IMR-90 (cell line): Measurements from ENCODE around the gene CA9. TPM values are rescaled to one million over a fixed set of nuclear protein-coding genes. Genes with fewer than 3 reads are reported as not detected.

Experiments
- ATAC-seq: fragments of 200-7000 bp; cut with Tn5 transposase; 2 replicates; pipeline ENCODE4 v1.9.1; 2020; ENCODE audit warnings: low read depth, mild to moderate bottlenecking, moderate library complexity
- BruUV-seq: library from RNA; stranded (reverse); fragments of 400-500 nt; replicated peaks from 2 replicates; lab custom pipeline; 2021; lab: Mats Ljungman, UMichigan
- CTCF ChIA-PET: fragments of 300-600 bp; formaldehyde crosslinking; extraction: SDS; loops from one replicate; lab custom pipeline; 2021; ENCODE audit warnings: antibody characterized with exemption; lab: Yijun Ruan, JAX
- POLR2A ChIA-PET: fragments of 300-600 bp; sonication (Branson Sonifier 250); formaldehyde crosslinking; loops from one replicate; lab custom pipeline; 2022; ENCODE audit warnings: antibody characterized with exemption; ENCODE audit not compliant: unreplicated experiment; lab: Charles Lee
- DNase-seq: peaks from one replicate; pipeline ENCODE4 v3.0.0; 2013
- H2AFZ ChIP-seq: replicated peaks from 2 replicates; pipeline ENCODE3; 2013; ENCODE audit warnings: low read length, mild to moderate bottlenecking; ENCODE audit not compliant: poor library complexity
- H2AK5ac ChIP-seq: 2 replicates; pipeline ENCODE4 v1.6.1; 2013; ENCODE audit warnings: low read depth, low read length, inconsistent platforms
- H2AK9ac ChIP-seq: replicated peaks from 2 replicates; pipeline ENCODE3; 2013; ENCODE audit warnings: mild to moderate bottlenecking, low read depth, low read length, moderate library complexity; ENCODE audit not compliant: poor library complexity
- H2BK120ac ChIP-seq: 2 replicates; pipeline ENCODE4 v1.6.1; 2013; ENCODE audit warnings: low read depth, low read length, inconsistent platforms
- H2BK15ac ChIP-seq: 3 replicates; pipeline ENCODE4 v1.6.1; 2013; ENCODE audit warnings: low read depth, low read length, inconsistent platforms
- H2BK20ac ChIP-seq: 2 replicates; pipeline ENCODE4 v1.6.1; 2013; ENCODE audit warnings: low read depth, mild to moderate bottlenecking, inconsistent platforms, low read length, moderate library complexity
- H2BK5ac ChIP-seq: 2 replicates; pipeline ENCODE4 v1.6.1; 2013; ENCODE audit warnings: mild to moderate bottlenecking, low read depth, low read length, inconsistent platforms; ENCODE audit not compliant: poor library complexity, severe bottlenecking
- H3K14ac ChIP-seq: replicated peaks from 2 replicates; pipeline ENCODE4 v1.6.1; 2013; ENCODE audit warnings: low read depth, low read length, inconsistent platforms
- H3K18ac ChIP-seq: 2 replicates; pipeline ENCODE4 v1.6.1; 2013; ENCODE audit warnings: low read depth, low read length, control low read depth
- H3K23ac ChIP-seq: 2 replicates; pipeline ENCODE4 v1.6.1; 2013; ENCODE audit warnings: low read depth, low read length, inconsistent platforms
- H3K27ac ChIP-seq: 2 replicates; pipeline ENCODE4 v1.5.1; 2013; ENCODE audit warnings: mild to moderate bottlenecking, control low read depth, low read length; ENCODE audit not compliant: insufficient read depth
- H3K27me3 ChIP-seq: 2 replicates; pipeline ENCODE4 v1.6.1; 2013; ENCODE audit warnings: low read length; ENCODE audit not compliant: control insufficient read depth, insufficient read depth
- H3K36me3 ChIP-seq: 2 replicates; pipeline ENCODE4 v1.6.1; 2013; ENCODE audit warnings: low read length, mixed read lengths; ENCODE audit not compliant: control insufficient read depth, insufficient read depth
- H3K4ac ChIP-seq: 2 replicates; pipeline ENCODE4 v1.6.1; 2013; ENCODE audit warnings: low read depth, low read length, inconsistent platforms
- H3K4me1 ChIP-seq: 2 replicates; pipeline ENCODE4 v1.6.1; 2013; ENCODE audit warnings: low read length, mixed read lengths; ENCODE audit not compliant: control insufficient read depth, insufficient read depth
- H3K4me2 ChIP-seq: 2 replicates; pipeline ENCODE4 v1.6.1; 2013; ENCODE audit warnings: low read depth, mild to moderate bottlenecking, control low read depth, low read length, moderate library complexity
- H3K4me3 ChIP-seq: 2 replicates; pipeline ENCODE4 v1.5.1; 2013; ENCODE audit warnings: low read depth, mild to moderate bottlenecking, control low read depth, low read length, moderate library complexity; ENCODE audit not compliant: insufficient read depth
- H3K56ac ChIP-seq: 2 replicates; pipeline ENCODE4 v1.6.1; 2013; ENCODE audit warnings: low read length, inconsistent platforms; ENCODE audit not compliant: insufficient read depth; ENCODE audit errors: extremely low read depth
- H3K79me1 ChIP-seq, 2 experiments: 2 replicates each; pipeline ENCODE4 v1.6.1; 2013; ENCODE audit warnings: low read length in 2 of 2, inconsistent platforms in 1 of 2, low read depth in 1 of 2
- H3K9ac ChIP-seq: 2 replicates; pipeline ENCODE4 v1.6.1; 2013; ENCODE audit warnings: low read depth, low read length, control low read depth
- H3K9me1 ChIP-seq: 2 replicates; pipeline ENCODE4 v1.6.1; 2013; ENCODE audit warnings: low read length, inconsistent platforms; ENCODE audit not compliant: insufficient read depth
- H3K9me3 ChIP-seq: 2 replicates; pipeline ENCODE4 v1.6.1; 2013; ENCODE audit warnings: low read length; ENCODE audit not compliant: control insufficient read depth, insufficient read depth
- H4K20me1 ChIP-seq: 2 replicates; pipeline ENCODE4 v1.6.1; 2013; ENCODE audit warnings: low read length, inconsistent platforms; ENCODE audit not compliant: insufficient read depth
- H4K5ac ChIP-seq: 2 replicates; pipeline ENCODE4 v1.6.1; 2013; ENCODE audit warnings: mild to moderate bottlenecking, low read depth, low read length, control low read depth
- H4K8ac ChIP-seq, 2 experiments: 2 replicates each; pipeline ENCODE4 v1.6.1; 2013; ENCODE audit warnings: low read depth in 2 of 2, low read length in 2 of 2, control low read depth in 1 of 2, inconsistent platforms in 1 of 2
- H4K91ac ChIP-seq: 2 replicates; pipeline ENCODE4 v1.6.1; 2013; ENCODE audit warnings: low read depth, low read length, inconsistent platforms; ENCODE audit not compliant: insufficient read depth
- BHLHE40 ChIP-seq: fragments of 150-350 bp; IDR thresholded peaks from 2 replicates; pipeline ENCODE4 v1.6.1; 2016; ENCODE audit warnings: mild to moderate bottlenecking, low read depth, low read length
- CEBPB ChIP-seq: IDR thresholded peaks from 2 replicates; pipeline ENCODE4 v1.6.1; 2012; ENCODE audit warnings: low read depth, low read length, improper control_type of control experiment
- CHD1 ChIP-seq: IDR thresholded peaks from 2 replicates; pipeline ENCODE4 v1.6.1; 2012; ENCODE audit warnings: low read depth, low read length, improper control_type of control experiment
- CTCF ChIP-seq: conservative IDR thresholded peaks from 2 replicates; pipeline ENCODE4 v1.5.1; 2012; ENCODE audit warnings: mild to moderate bottlenecking, low read depth, low read length, improper control_type of control experiment
- FOS ChIP-seq: fragments of 150-350 bp; IDR thresholded peaks from 2 replicates; pipeline ENCODE4 v1.6.1; 2016; ENCODE audit warnings: low read depth, low read length
- MAFK ChIP-seq: IDR thresholded peaks from 2 replicates; pipeline ENCODE4 v1.6.1; 2012; ENCODE audit warnings: low read depth, low read length, improper control_type of control experiment
- MAZ ChIP-seq: IDR thresholded peaks from 2 replicates; pipeline ENCODE4 v1.6.1; 2012; ENCODE audit warnings: low read depth, mild to moderate bottlenecking, low read length, improper control_type of control experiment, moderate library complexity, borderline replicate concordance
- MXI1 ChIP-seq: IDR thresholded peaks from 2 replicates; pipeline ENCODE4 v1.6.1; 2012; ENCODE audit warnings: low read depth, mild to moderate bottlenecking, low read length, moderate library complexity, borderline replicate concordance
- NFE2L2 ChIP-seq: fragments of 150-350 bp; IDR thresholded peaks from 2 replicates; pipeline ENCODE4 v1.6.1; 2016; ENCODE audit warnings: low read depth, mild to moderate bottlenecking, low read length
- POLR2A ChIP-seq: IDR thresholded peaks from 2 replicates; pipeline ENCODE4 v1.6.1; 2012; ENCODE audit warnings: mild to moderate bottlenecking, low read depth, low read length
- RAD21 ChIP-seq: IDR thresholded peaks from 2 replicates; pipeline ENCODE4 v1.6.1; 2012; ENCODE audit warnings: low read length, improper control_type of control experiment
- RCOR1 ChIP-seq: IDR thresholded peaks from 2 replicates; pipeline ENCODE4 v1.6.1; 2012; ENCODE audit warnings: mild to moderate bottlenecking, low read length, improper control_type of control experiment; ENCODE audit not compliant: insufficient replicate concordance
- RFX5 ChIP-seq: IDR thresholded peaks from 2 replicates; pipeline ENCODE4 v1.8.0; 2012; ENCODE audit warnings: low read depth, mild to moderate bottlenecking, low read length, moderate library complexity
- SMC3 ChIP-seq: fragments of 150-350 bp; IDR thresholded peaks from 2 replicates; pipeline ENCODE4 v1.6.1; 2016; ENCODE audit warnings: low read depth, mild to moderate bottlenecking, antibody characterized with exemption, low read length, moderate library complexity
- WGBS, 2 experiments: methylation state at CpG; one replicate each; pipeline versions ENCODE4 v1.1.5 to v1.1.7; 2013; ENCODE audit warnings: missing lambda C conversion rate in 2 of 2; ENCODE audit not compliant: insufficient read length in 1 of 2; ENCODE audit errors: extremely low coverage in 2 of 2; 5-methylcytosine and 5-hydroxymethylcytosine counted together
- dilution Hi-C: fragments of 300-500 bp; cut with HindIII; formaldehyde crosslinking; loops from one replicate; pipeline ENCODE4 v1.14.3; 2018; ENCODE audit warnings: low sequenced_read_pairs; ENCODE audit not compliant: unreplicated experiment
- in situ Hi-C: fragments of 300-500 bp; cut with MboI; formaldehyde crosslinking; loops from 3 replicates; pipeline ENCODE4 v1.14.3; 2019; ENCODE audit warnings: low sequenced_read_pairs, inconsistent platforms, mixed read lengths
- intact Hi-C: fragments of 100-400 bp; cut with micrococcal nuclease; formaldehyde crosslinking; loops from 2 replicates; pipeline ENCODE4 v1.10.0; 2022
- polyA plus RNA-seq, 3 experiments: library from polyadenylated mRNA; depleted of rRNA; stranded (reverse); fragments of >200 nt; gene quantifications; 2 replicates each; pipeline ENCODE4 v1.2.3, GENCODE V29; 2012; ENCODE audit warnings: low replicate concordance in 1 of 3
- total RNA-seq: library from RNA; depleted of rRNA; stranded (reverse); fragments of >200 nt; gene quantifications from 2 replicates; pipeline ENCODE4 v1.2.3, GENCODE V29; 2012
- TF ChIP-seq, protein P1 (sequence below): fragments of 150-350 bp; IDR thresholded peaks from 2 replicates; pipeline ENCODE4 v1.6.1; 2016; ENCODE audit warnings: low read depth, mild to moderate bottlenecking, low read length, moderate library complexity, borderline replicate concordance

Gene CA9
- total and polyA plus RNA-seq, 2 of the 4 experiments (the other 2 are of a cell fraction): 0.54 to 3.9 TPM

- peaks cover 7% of the 10 kb centered on the region for H3K9me1 ChIP-seq
- no peak overlapping the region for H3K27ac ChIP-seq
- no peak overlapping the region for H2AK5ac ChIP-seq
- TF ChIP-seq, protein P1, sequence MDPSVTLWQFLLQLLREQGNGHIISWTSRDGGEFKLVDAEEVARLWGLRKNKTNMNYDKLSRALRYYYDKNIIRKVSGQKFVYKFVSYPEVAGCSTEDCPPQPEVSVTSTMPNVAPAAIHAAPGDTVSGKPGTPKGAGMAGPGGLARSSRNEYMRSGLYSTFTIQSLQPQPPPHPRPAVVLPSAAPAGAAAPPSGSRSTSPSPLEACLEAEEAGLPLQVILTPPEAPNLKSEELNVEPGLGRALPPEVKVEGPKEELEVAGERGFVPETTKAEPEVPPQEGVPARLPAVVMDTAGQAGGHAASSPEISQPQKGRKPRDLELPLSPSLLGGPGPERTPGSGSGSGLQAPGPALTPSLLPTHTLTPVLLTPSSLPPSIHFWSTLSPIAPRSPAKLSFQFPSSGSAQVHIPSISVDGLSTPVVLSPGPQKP: no peak
- TF ChIP-seq CTCF (no peak), MAFK (no peak), RCOR1 (no peak), RFX5 (no peak), CHD1 (no peak), MAZ (no peak), FOS (no peak), RAD21 (no peak), SMC3 (no peak), NFE2L2 (no peak), MXI1 (no peak), POLR2A (no peak), BHLHE40 (no peak), CEBPB (no peak)
- peaks cover 88% of the 10 kb centered on the region for H3K36me3 ChIP-seq
- BruUV-seq: TSS peak; percentile 66
- no peak overlapping the region for H3K4ac ChIP-seq
- no peak overlapping the region for H4K8ac ChIP-seq
- H4K5ac ChIP-seq: no peak overlapping the region
- H3K79me1 ChIP-seq: peaks cover 54 to 74% of the 10 kb centered on the region in 2 experiments
- no peak overlapping the region for H4K91ac ChIP-seq
- no peaks in the 10 kb centered on the region for H3K27me3 ChIP-seq
- ChIA-PET CTCF (no interaction called here), POLR2A (no interaction called here)
- ATAC-seq (no peak), DNase-seq (no peak)
- no peak overlapping the region for H3K4me2 ChIP-seq
- dilution Hi-C loops (no loop called here), intact Hi-C loops (no loop called here), in situ Hi-C loops (no loop called here)
- H2AFZ ChIP-seq: no peak overlapping the region
- no peak overlapping the region for H3K23ac ChIP-seq
- no peak overlapping the region for H2BK5ac ChIP-seq
- H3K18ac ChIP-seq: no peak overlapping the region
- 96% methylated on average over 16 of the region's 26 CpGs; no CpG with 5 or more reads in 1 of the 2 experiments for WGBS, 2 experiments
- H3K56ac ChIP-seq: no peak overlapping the region
- no peak overlapping the region for H2BK15ac ChIP-seq
- no peak overlapping the region for H3K4me3 ChIP-seq
- H3K9ac ChIP-seq: no peak overlapping the region
- H2BK120ac ChIP-seq: no peak overlapping the region
- peak overlapping the region; percentile 50 for H2AK9ac ChIP-seq
- peaks cover 14% of the 10 kb centered on the region; the same call in 1 of the 2 replicates for H4K20me1 ChIP-seq
- no peak overlapping the region for H3K14ac ChIP-seq
- no peaks in the 10 kb centered on the region for H3K4me1 ChIP-seq
- H3K9me3 ChIP-seq: no peaks in the 10 kb centered on the region
- no peak overlapping the region for H2BK20ac ChIP-seq
Observed at GRCh38 chr9:35703906-35704672, 30.4 kb downstream of the CA9 start.
